ENCODE data around the gene LTF. TPM values are rescaled to one million over a fixed set of nuclear protein-coding genes. Genes with fewer than 3 reads are reported as not detected.
A peak's percentile ranks its signal among the peaks of the same experiment; 100 is the strongest.

Gene LTF
- total and polyA plus RNA-seq, 9 of the 15 experiments (the other 6 are each of a cell fraction or from before 2014, with no cell fraction given), result 0.07 TPM; not detected in 8

DNA sequence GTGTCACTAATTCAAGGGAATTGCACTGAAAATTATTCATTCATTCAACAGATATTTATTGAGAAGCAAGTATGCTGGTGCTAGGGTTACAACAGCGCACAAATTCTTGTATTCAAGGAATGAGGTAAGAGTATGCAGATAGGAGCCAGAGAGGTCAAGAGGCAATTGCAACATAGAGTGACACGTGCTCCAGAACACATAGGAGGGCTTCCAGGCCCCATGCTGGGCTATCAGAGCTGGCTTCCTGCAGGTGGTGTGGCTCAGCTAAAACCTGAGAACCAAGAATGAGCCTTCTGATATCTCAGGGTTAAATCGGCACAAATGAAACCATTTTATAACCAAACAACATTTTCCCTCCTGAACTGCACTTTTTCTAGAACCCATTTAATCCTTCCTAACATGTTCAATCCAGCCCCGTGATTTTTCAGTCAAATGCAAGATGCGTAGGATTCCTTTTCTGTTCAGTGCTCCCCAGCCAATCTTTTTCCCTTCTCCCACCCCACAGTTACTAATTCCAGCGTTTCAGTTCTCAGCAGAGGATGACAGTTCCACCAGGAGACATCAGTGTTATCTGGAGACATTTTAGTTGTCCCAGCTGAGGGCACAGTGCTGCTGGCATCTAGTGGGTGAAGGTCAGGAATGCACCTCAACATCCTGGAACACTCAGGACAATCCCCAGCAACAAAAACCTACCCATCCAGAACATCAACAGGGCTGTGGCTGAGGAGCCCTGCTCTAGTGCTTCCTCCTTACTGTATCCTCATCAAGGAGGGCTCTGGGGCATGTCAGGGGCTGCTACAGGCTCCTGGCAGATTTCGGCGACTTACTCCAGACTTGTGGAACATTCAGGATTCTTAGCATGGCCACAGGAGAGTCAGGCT is 70.9 kb downstream of the LTF start (continued):
- TF ChIP-seq, protein P1, sequence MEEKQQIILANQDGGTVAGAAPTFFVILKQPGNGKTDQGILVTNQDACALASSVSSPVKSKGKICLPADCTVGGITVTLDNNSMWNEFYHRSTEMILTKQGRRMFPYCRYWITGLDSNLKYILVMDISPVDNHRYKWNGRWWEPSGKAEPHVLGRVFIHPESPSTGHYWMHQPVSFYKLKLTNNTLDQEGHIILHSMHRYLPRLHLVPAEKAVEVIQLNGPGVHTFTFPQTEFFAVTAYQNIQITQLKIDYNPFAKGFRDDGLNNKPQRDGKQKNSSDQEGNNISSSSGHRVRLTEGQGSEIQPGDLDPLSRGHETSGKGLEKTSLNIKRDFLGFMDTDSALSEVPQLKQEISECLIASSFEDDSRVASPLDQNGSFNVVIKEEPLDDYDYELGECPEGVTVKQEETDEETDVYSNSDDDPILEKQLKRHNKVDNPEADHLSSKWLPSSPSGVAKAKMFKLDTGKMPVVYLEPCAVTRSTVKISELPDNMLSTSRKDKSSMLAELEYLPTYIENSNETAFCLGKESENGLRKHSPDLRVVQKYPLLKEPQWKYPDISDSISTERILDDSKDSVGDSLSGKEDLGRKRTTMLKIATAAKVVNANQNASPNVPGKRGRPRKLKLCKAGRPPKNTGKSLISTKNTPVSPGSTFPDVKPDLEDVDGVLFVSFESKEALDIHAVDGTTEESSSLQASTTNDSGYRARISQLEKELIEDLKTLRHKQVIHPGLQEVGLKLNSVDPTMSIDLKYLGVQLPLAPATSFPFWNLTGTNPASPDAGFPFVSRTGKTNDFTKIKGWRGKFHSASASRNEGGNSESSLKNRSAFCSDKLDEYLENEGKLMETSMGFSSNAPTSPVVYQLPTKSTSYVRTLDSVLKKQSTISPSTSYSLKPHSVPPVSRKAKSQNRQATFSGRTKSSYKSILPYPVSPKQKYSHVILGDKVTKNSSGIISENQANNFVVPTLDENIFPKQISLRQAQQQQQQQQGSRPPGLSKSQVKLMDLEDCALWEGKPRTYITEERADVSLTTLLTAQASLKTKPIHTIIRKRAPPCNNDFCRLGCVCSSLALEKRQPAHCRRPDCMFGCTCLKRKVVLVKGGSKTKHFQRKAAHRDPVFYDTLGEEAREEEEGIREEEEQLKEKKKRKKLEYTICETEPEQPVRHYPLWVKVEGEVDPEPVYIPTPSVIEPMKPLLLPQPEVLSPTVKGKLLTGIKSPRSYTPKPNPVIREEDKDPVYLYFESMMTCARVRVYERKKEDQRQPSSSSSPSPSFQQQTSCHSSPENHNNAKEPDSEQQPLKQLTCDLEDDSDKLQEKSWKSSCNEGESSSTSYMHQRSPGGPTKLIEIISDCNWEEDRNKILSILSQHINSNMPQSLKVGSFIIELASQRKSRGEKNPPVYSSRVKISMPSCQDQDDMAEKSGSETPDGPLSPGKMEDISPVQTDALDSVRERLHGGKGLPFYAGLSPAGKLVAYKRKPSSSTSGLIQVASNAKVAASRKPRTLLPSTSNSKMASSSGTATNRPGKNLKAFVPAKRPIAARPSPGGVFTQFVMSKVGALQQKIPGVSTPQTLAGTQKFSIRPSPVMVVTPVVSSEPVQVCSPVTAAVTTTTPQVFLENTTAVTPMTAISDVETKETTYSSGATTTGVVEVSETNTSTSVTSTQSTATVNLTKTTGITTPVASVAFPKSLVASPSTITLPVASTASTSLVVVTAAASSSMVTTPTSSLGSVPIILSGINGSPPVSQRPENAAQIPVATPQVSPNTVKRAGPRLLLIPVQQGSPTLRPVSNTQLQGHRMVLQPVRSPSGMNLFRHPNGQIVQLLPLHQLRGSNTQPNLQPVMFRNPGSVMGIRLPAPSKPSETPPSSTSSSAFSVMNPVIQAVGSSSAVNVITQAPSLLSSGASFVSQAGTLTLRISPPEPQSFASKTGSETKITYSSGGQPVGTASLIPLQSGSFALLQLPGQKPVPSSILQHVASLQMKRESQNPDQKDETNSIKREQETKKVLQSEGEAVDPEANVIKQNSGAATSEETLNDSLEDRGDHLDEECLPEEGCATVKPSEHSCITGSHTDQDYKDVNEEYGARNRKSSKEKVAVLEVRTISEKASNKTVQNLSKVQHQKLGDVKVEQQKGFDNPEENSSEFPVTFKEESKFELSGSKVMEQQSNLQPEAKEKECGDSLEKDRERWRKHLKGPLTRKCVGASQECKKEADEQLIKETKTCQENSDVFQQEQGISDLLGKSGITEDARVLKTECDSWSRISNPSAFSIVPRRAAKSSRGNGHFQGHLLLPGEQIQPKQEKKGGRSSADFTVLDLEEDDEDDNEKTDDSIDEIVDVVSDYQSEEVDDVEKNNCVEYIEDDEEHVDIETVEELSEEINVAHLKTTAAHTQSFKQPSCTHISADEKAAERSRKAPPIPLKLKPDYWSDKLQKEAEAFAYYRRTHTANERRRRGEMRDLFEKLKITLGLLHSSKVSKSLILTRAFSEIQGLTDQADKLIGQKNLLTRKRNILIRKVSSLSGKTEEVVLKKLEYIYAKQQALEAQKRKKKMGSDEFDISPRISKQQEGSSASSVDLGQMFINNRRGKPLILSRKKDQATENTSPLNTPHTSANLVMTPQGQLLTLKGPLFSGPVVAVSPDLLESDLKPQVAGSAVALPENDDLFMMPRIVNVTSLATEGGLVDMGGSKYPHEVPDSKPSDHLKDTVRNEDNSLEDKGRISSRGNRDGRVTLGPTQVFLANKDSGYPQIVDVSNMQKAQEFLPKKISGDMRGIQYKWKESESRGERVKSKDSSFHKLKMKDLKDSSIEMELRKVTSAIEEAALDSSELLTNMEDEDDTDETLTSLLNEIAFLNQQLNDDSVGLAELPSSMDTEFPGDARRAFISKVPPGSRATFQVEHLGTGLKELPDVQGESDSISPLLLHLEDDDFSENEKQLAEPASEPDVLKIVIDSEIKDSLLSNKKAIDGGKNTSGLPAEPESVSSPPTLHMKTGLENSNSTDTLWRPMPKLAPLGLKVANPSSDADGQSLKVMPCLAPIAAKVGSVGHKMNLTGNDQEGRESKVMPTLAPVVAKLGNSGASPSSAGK (IDR thresholded peaks at IDR 0.05), result peak; percentile 85
- peak; percentile 60 for TF ChIP-seq CBFA2T3 (IDR thresholded peaks at IDR 0.05)
- TF ChIP-seq ZNF24 (IDR thresholded peaks at IDR 0.05), result peak; percentile 53; the same call in 1 of the 2 replicates
- TF ChIP-seq, protein P2, sequence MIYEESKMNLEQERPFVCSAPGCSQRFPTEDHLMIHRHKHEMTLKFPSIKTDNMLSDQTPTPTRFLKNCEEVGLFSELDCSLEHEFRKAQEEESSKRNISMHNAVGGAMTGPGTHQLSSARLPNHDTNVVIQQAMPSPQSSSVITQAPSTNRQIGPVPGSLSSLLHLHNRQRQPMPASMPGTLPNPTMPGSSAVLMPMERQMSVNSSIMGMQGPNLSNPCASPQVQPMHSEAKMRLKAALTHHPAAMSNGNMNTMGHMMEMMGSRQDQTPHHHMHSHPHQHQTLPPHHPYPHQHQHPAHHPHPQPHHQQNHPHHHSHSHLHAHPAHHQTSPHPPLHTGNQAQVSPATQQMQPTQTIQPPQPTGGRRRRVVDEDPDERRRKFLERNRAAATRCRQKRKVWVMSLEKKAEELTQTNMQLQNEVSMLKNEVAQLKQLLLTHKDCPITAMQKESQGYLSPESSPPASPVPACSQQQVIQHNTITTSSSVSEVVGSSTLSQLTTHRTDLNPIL (CRISPR knock-in tag; IDR thresholded peaks at IDR 0.05), result no peak
- 0 out of 2 replicates have a peak, but pooled peaks have one; percentile 24 for TF ChIP-seq SMARCE1 (IDR thresholded peaks at IDR 0.05)

Measured in K562 (cell line).